Osteoblast (primary cell): ENCODE data around the gene INSYN2B. TPM values are rescaled to one million over a fixed set of nuclear protein-coding genes. Genes with fewer than 3 reads are reported as not detected.

ENCODE experiments used
- DNase-seq: peaks from one replicate; pipeline ENCODE4 v3.0.0; 2011; ENCODE audit warnings: low spot score, mixed read lengths; ENCODE audit not compliant: insufficient read length; ENCODE audit errors: missing footprints
- H2AFZ ChIP-seq: 2 replicates; pipeline ENCODE4 v1.6.0; 2011; ENCODE audit warnings: mild to moderate bottlenecking, low read length
- H3K27ac ChIP-seq: 2 replicates; pipeline ENCODE4 v1.5.1; 2011; ENCODE audit warnings: mild to moderate bottlenecking, low read depth, low read length, moderate library complexity
- H3K27me3 ChIP-seq: 2 replicates; pipeline ENCODE4 v1.6.0; 2012; ENCODE audit warnings: mild to moderate bottlenecking, control low read depth, inconsistent platforms, low read length, moderate library complexity; ENCODE audit not compliant: insufficient read depth
- H3K36me3 ChIP-seq: 2 replicates; pipeline ENCODE4 v1.5.1; 2011; ENCODE audit warnings: mild to moderate bottlenecking, low read length, control low read depth, moderate library complexity; ENCODE audit not compliant: insufficient read depth
- H3K4me1 ChIP-seq: 2 replicates; pipeline ENCODE4 v1.5.1; 2011; ENCODE audit warnings: mild to moderate bottlenecking, low read length, control low read depth, moderate library complexity; ENCODE audit not compliant: insufficient read depth
- H3K4me2 ChIP-seq: 2 replicates; pipeline ENCODE4 v1.6.0; 2011; ENCODE audit warnings: mild to moderate bottlenecking, low read length; ENCODE audit not compliant: insufficient read depth
- H3K4me3 ChIP-seq: fragments of 200-600 bp; sonication (generic); 3 replicates; pipeline ENCODE4 v1.5.1; 2012; ENCODE audit warnings: mild to moderate bottlenecking, low read length, inconsistent platforms; ENCODE audit not compliant: insufficient read depth
- H3K79me2 ChIP-seq: 2 replicates; pipeline ENCODE4 v1.6.0; 2012; ENCODE audit warnings: mild to moderate bottlenecking, low read length, control low read depth, inconsistent platforms; ENCODE audit not compliant: insufficient read depth
- H3K9me3 ChIP-seq: 2 replicates; pipeline ENCODE4 v1.5.1; 2011; ENCODE audit warnings: low read depth, low read length, control low read depth
- H4K20me1 ChIP-seq: 2 replicates; pipeline ENCODE4 v1.6.0; 2012; ENCODE audit warnings: mild to moderate bottlenecking, low read length, control low read depth; ENCODE audit not compliant: insufficient read depth
- total RNA-seq: library from RNA; depleted of rRNA; stranded (reverse); fragments of >200 nt; gene quantifications from 2 replicates; pipeline ENCODE4 v1.2.3, GENCODE V29; 2012
- TF ChIP-seq, protein P1 (sequence below): IDR thresholded peaks from 2 replicates; pipeline ENCODE4 v1.5.1; 2011; ENCODE audit warnings: mild to moderate bottlenecking, low read depth, low read length, moderate library complexity; ENCODE audit errors: extremely low read depth

INSYN2B gene
- total RNA-seq, 1 donor: 2.2 TPM

DNA sequence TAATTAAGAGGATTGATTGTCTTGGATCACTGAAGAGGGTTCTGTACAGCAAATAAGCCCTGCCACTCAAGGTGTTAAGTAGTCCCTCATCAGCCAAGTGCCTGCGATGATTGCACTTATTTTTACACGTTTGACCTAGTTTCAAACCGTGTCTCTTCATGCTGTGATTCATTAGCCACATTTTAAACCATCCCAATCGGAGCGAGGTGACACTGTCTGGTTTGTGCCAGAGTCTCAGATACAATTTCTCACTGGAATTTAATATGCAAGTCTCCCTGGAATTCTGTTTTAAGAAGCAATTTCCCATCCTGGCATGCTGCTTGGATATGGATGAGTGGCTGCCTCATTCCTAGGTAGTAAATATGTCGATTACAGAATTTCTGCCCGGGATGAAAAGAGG, 1.6 kb downstream of the INSYN2B start:
- TF ChIP-seq, protein P1, sequence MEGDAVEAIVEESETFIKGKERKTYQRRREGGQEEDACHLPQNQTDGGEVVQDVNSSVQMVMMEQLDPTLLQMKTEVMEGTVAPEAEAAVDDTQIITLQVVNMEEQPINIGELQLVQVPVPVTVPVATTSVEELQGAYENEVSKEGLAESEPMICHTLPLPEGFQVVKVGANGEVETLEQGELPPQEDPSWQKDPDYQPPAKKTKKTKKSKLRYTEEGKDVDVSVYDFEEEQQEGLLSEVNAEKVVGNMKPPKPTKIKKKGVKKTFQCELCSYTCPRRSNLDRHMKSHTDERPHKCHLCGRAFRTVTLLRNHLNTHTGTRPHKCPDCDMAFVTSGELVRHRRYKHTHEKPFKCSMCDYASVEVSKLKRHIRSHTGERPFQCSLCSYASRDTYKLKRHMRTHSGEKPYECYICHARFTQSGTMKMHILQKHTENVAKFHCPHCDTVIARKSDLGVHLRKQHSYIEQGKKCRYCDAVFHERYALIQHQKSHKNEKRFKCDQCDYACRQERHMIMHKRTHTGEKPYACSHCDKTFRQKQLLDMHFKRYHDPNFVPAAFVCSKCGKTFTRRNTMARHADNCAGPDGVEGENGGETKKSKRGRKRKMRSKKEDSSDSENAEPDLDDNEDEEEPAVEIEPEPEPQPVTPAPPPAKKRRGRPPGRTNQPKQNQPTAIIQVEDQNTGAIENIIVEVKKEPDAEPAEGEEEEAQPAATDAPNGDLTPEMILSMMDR: no peak
- Histone ChIP-seq H3K4me2 (peak overlapping the region; percentile 97), H3K9me3 (no peaks in the 10 kb centered on the region), H3K27ac (peak overlapping the region; percentile 78), H3K4me1 (peaks cover 42% of the 10 kb centered on the region), H3K36me3 (no peaks in the 10 kb centered on the region), H4K20me1 (no peaks in the 10 kb centered on the region), H3K4me3 (peak overlapping the region; percentile 79), H2AFZ (peak overlapping the region; percentile 91), H3K27me3 (no peaks in the 10 kb centered on the region), H3K79me2 (peaks cover 48% of the 10 kb centered on the region)
- no peak for DNase-seq

DNA sequence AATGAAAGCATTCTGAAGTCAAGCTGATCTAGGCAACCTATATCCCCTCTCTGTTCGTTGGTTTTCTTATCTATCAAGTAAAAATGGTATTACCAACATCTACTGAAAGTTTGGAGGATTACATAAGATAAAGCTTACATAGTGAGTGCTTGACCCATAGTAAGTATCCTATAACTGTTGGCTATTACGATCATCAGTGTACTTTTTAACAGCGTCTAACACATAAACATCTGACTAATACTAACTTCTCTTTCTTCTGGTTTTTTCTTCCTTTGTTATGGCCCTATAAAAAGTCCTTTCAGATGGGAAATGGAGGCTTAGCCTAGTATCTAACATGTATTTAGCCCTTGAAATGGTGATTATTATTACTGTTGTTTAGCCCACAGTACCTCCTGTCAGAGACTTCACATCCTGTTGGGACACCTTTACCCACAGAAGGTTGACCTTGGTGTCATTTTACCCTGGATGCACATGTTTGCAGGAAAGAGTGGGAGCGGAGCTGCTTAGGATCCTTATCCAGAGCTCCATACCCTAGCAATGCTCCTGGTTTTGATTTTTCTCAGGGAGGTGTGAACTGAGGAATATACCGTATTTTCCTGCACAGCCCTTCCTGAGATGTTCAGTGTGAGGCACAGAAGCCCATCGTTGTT, 6.0 kb downstream of the INSYN2B start:
- Histone ChIP-seq H3K36me3 (no peaks in the 10 kb centered on the region), H3K4me3 (no peak overlapping the region), H3K27me3 (no peaks in the 10 kb centered on the region), H4K20me1 (no peaks in the 10 kb centered on the region), H3K4me1 (peaks cover 45% of the 10 kb centered on the region), H3K4me2 (no peak overlapping the region), H3K79me2 (peaks cover 56% of the 10 kb centered on the region), H3K27ac (no peak overlapping the region), H2AFZ (no peak overlapping the region), H3K9me3 (no peaks in the 10 kb centered on the region)
- DNase-seq: no peak
- TF ChIP-seq, protein P1: no peak

DNA sequence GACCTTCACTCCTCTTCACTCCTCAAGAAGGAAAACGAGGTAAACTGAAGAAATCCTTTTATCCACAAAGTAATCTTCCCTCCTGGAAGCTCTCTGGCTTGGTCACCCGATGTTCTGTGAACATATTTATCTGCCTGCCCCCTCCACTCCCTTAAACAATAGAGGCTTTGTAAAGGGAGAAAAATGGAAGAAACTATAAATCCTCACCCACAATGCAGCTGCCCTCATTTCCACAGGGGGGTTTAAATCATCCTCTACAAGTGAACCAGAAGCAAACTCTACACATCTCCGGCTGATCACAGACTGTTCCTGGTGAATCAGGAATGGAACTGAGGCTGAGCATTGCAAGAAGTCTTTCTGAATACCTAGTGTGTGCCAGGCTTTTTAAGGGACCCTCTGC, 7.2 kb downstream of the INSYN2B start:
- no peak overlapping the region for H3K4me2 ChIP-seq
- H3K27me3 ChIP-seq: no peaks in the 10 kb centered on the region
- no peak overlapping the region for H3K27ac ChIP-seq
- no peaks in the 10 kb centered on the region for H3K36me3 ChIP-seq
- H4K20me1 ChIP-seq: no peaks in the 10 kb centered on the region
- no peak for DNase-seq
- TF ChIP-seq, protein P1: no peak
- no peak overlapping the region for H3K4me3 ChIP-seq
- peaks cover 46% of the 10 kb centered on the region for H3K79me2 ChIP-seq
- H3K4me1 ChIP-seq: peaks cover 33% of the 10 kb centered on the region
- H2AFZ ChIP-seq: no peak overlapping the region
- no peaks in the 10 kb centered on the region for H3K9me3 ChIP-seq

DNA sequence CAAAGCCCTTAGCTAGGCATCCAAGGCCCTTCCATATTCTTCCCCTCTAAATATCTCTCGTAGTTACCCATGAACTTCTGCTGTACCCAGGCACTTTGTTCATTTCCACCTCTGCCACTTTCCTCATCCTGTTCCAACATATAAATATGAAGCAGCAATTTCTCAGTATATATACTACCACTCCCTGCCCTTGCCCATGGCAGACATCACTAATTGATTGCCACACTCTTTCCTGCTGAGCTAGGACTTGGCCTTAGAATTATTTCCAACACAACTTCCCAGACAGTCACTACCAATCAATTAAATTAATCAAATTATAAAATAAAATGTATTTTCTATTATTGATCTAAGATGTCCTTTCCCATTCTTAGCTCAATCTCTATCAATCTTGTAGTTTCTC, 8.5 kb downstream of the INSYN2B start:
- DNase-seq: no peak

More for the DNA sequence above, 8.5 kb downstream of the INSYN2B start:
- TF ChIP-seq, protein P1: no peak
- Histone ChIP-seq H3K27ac (peak overlapping the region; percentile 50), H3K4me1 (peaks cover 21% of the 10 kb centered on the region), H3K4me3 (no peak overlapping the region), H4K20me1 (no peaks in the 10 kb centered on the region), H3K27me3 (no peaks in the 10 kb centered on the region), H3K36me3 (no peaks in the 10 kb centered on the region), H3K79me2 (peaks cover 52% of the 10 kb centered on the region), H2AFZ (peak overlapping the region; percentile 0), H3K9me3 (no peaks in the 10 kb centered on the region), H3K4me2 (peak overlapping the region; percentile 67)
